Natural killer cell (primary cell): ENCODE measurements around the gene KLHL20. TPM values are rescaled to one million over a fixed set of nuclear protein-coding genes. Genes with fewer than 3 reads are reported as not detected.
"Not testable (repeated sequence)": the region's sequence is repeated elsewhere in the genome, so short reads cannot be mapped to it uniquely, and the experiment has no call there.

ENCODE experiments used
- ATAC-seq, 3 donors: fragments of 150-1000 bp in 2 of 3; fragments of 200-7000 bp in 1 of 3; cut with Tn5 transposase; 1 replicate in 1 of 3; 2 replicates in 2 of 3; pipeline ENCODE4 v1.10.0; 2021; ENCODE audit warnings: mild to moderate bottlenecking in 2 of 3, moderate library complexity in 2 of 3
- DNase-seq, 2 donors: peaks; one replicate each; pipeline versions ENCODE4 v3.0.0 to v3.0.0-alpha.2; 2013 to 2021; ENCODE audit warnings: mixed read lengths in 1 of 2
- H3K27ac ChIP-seq: one replicate; pipeline ENCODE4 v1.5.1; 2013; ENCODE audit warnings: mild to moderate bottlenecking, low read length
- H3K27me3 ChIP-seq: one replicate; pipeline ENCODE4 v1.6.1; 2013; ENCODE audit warnings: low read length; ENCODE audit not compliant: control insufficient read depth, insufficient read depth
- H3K36me3 ChIP-seq: one replicate; pipeline ENCODE4 v1.6.1; 2013; ENCODE audit warnings: low read length; ENCODE audit not compliant: control insufficient read depth, insufficient read depth
- H3K4me1 ChIP-seq: one replicate; pipeline ENCODE4 v1.6.1; 2013; ENCODE audit warnings: low read length; ENCODE audit not compliant: control insufficient read depth, insufficient read depth
- H3K4me3 ChIP-seq: one replicate; pipeline ENCODE4 v1.5.1; 2013; ENCODE audit warnings: low read length
- H3K9me3 ChIP-seq: one replicate; pipeline ENCODE4 v1.6.1; 2013; ENCODE audit warnings: low read length; ENCODE audit not compliant: control insufficient read depth, insufficient read depth
- H3K27ac Mint-ChIP-seq, 2 donors: one replicate each; pipeline ENCODE4 v1.8.0; 2022; ENCODE audit warnings: mild to moderate bottlenecking in 2 of 2, mixed read lengths in 2 of 2, moderate library complexity in 1 of 2
- H3K27me3 Mint-ChIP-seq, 2 donors: one replicate each; pipeline ENCODE4 v1.8.0; 2022; ENCODE audit warnings: low read depth in 2 of 2, mixed read lengths in 2 of 2
- H3K36me3 Mint-ChIP-seq: one replicate; pipeline ENCODE4 v1.8.0; 2022; ENCODE audit warnings: mixed read lengths
- H3K4me1 Mint-ChIP-seq, 2 donors: one replicate each; pipeline ENCODE4 v1.8.0; 2022; ENCODE audit warnings: mixed read lengths in 2 of 2
- H3K4me3 Mint-ChIP-seq: one replicate; pipeline ENCODE4 v1.8.0; 2022; ENCODE audit warnings: mild to moderate bottlenecking, moderate library complexity, mixed read lengths
- H3K9me3 Mint-ChIP-seq, 2 donors: one replicate each; pipeline ENCODE4 v1.8.0; 2022; ENCODE audit warnings: mixed read lengths in 2 of 2
- WGBS: methylation state at CpG from one replicate; pipeline ENCODE4 v1.1.7; 2013; ENCODE audit warnings: missing lambda C conversion rate; ENCODE audit not compliant: insufficient coverage; 5-methylcytosine and 5-hydroxymethylcytosine counted together
- intact Hi-C: fragments of 100-400 bp; cut with micrococcal nuclease; formaldehyde crosslinking; loops from one replicate; pipeline ENCODE4 v1.14.2; 2022
- total RNA-seq, 4 donors: library from RNA; stranded (reverse); fragments of 120-200 nt in 1 of 4; gene quantifications; one replicate each; pipeline versions ENCODE4 v1.2.3 to v1.2.4, GENCODE V29; 2013 to 2022
- TF ChIP-seq, protein P1 (sequence below): fragments of 200-600 bp; IDR thresholded peaks from one replicate; pipeline ENCODE4 v1.8.0; 2022; ENCODE audit warnings: antibody characterized with exemption

Gene KLHL20
- total RNA-seq, 3 donors from 2014 or later (not counting 1 experiment from before 2014, with no cell fraction given), result 31.4 to 34.5 (median 33.1) TPM

DNA sequence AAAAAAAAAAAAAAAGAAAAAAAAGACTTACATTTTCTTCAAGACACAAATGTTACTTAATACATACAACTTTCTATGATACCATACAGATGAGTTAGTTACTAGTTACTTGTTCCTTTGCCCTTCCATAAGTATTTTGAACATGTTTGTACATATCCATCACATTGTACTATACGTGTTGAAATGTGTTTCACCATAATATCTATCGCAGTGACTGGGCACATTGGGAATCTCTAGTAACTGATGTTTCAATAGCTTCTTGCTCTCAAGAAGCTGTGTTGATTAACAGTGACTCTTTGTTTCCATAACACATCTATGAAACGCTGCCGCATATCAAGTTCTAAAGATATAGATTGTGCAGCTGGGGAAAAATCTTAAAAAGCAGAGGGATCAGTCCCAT, 42.9 kb downstream of the KLHL20 start:
- Mint-ChIP-seq H3K4me1 (peaks cover 0 to 8% of the 10 kb centered on the region in 2 donors), H3K27me3 (no peaks in the 10 kb centered on the region)
- ATAC-seq, result no peak

DNA sequence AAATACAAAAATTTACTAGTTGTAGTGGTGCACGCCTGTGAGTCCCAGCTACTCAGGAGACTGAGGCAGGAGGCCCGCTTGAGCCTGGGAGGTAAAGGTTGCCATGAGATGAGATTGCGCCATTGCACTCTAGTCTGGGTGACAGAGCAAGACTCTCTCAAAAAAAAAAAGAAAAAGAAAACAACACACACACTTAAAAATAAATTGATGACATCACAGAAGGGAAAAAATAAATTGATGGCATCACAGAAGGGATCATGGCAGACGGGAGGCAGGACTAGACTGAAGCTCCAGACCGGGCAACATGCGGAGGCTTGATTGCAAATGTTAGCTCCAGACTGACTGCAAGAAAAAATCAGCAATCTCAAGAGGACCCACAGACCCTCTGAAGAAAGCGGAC, 43.3 kb downstream of the KLHL20 start:
- H3K36me3 Mint-ChIP-seq, result peaks cover 39% of the 10 kb centered on the region
- no peak for DNase-seq
- Histone ChIP-seq H3K4me3 (no peak overlapping the region), H3K36me3 (peaks cover 60% of the 10 kb centered on the region), H3K27ac (no peak overlapping the region), H3K4me1 (no peaks in the 10 kb centered on the region), H3K27me3 (no peaks in the 10 kb centered on the region), H3K9me3 (no peaks in the 10 kb centered on the region)
- H3K4me1 Mint-ChIP-seq, result peaks cover 0 to 8% of the 10 kb centered on the region in 2 donors
- intact Hi-C loops, result no loop called here
- H3K27me3 Mint-ChIP-seq, result no peaks in the 10 kb centered on the region
- TF ChIP-seq, protein P1, sequence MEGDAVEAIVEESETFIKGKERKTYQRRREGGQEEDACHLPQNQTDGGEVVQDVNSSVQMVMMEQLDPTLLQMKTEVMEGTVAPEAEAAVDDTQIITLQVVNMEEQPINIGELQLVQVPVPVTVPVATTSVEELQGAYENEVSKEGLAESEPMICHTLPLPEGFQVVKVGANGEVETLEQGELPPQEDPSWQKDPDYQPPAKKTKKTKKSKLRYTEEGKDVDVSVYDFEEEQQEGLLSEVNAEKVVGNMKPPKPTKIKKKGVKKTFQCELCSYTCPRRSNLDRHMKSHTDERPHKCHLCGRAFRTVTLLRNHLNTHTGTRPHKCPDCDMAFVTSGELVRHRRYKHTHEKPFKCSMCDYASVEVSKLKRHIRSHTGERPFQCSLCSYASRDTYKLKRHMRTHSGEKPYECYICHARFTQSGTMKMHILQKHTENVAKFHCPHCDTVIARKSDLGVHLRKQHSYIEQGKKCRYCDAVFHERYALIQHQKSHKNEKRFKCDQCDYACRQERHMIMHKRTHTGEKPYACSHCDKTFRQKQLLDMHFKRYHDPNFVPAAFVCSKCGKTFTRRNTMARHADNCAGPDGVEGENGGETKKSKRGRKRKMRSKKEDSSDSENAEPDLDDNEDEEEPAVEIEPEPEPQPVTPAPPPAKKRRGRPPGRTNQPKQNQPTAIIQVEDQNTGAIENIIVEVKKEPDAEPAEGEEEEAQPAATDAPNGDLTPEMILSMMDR, result no peak
- over 99% methylated on average over 6 of the region's 7 CpGs for WGBS
- H3K4me3 Mint-ChIP-seq, result no peak overlapping the region
- ATAC-seq, result no peak
- H3K27ac Mint-ChIP-seq, result no peak overlapping the region
- H3K9me3 Mint-ChIP-seq, result peaks cover 4 to 11% of the 10 kb centered on the region in 2 donors

More for the DNA sequence above, 42.9 kb downstream of the KLHL20 start:
- Histone ChIP-seq H3K9me3 (no peaks in the 10 kb centered on the region), H3K27me3 (no peaks in the 10 kb centered on the region), H3K4me3 (no peak overlapping the region), H3K4me1 (no peaks in the 10 kb centered on the region), H3K27ac (no peak overlapping the region), H3K36me3 (peaks cover 64% of the 10 kb centered on the region)
- intact Hi-C loops, result no loop called here
- WGBS, result 100% methylated on average over 4 of the region's 4 CpGs
- peaks cover 39% of the 10 kb centered on the region for H3K36me3 Mint-ChIP-seq
- H3K4me3 Mint-ChIP-seq, result no peak overlapping the region
- no peak for DNase-seq
- H3K27ac Mint-ChIP-seq, result no peak overlapping the region
- peaks cover 4 to 7% of the 10 kb centered on the region in 2 donors for H3K9me3 Mint-ChIP-seq
- TF ChIP-seq, protein P1, result no peak

DNA sequence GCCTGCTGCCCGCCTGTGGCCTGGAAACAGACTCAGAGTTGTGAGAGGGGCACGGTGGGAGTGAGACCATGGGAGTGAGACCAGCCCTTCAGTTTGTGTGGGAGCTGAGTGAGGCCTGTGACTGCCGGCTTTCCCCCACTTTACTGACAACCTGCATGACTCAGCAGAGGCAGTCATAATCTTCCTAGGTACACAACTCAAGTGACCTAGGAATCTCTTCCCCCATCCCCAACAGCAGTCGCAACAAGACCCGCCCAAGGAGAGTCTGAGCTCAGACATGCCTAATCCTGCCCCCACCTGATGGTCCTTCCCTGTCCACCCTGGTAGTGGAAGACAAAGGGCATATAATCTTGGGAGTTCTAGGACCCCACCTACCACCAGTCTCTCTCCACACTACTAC, 44.2 kb downstream of the KLHL20 start:
- no peaks in the 10 kb centered on the region for H3K27me3 Mint-ChIP-seq
- H3K36me3 ChIP-seq, result peaks cover 52% of the 10 kb centered on the region
- TF ChIP-seq, protein P1, result no peak

DNA sequence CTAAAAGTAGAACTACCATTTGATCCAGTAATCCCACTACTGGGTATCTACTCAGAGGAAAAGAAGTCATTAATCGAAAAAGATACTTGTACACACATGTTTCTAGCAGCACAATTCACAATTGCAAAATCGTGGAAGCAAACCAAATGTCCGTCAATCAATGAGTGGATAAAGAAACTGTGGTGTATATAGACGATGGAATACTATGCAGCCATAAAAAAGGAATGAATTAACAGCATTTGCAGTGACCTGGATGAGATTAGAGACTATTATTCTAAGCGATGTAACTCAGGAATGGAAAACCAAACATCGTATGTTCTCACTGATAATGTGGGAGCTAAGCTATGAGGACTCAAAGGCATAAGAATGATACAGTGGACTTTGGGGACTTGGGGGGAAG, 49.5 kb downstream of the KLHL20 start:
- H3K4me1 ChIP-seq, DNase-seq, H3K9me3 ChIP-seq, intact Hi-C loops, H3K4me3 Mint-ChIP-seq, ATAC-seq, H3K27me3 ChIP-seq, H3K27ac ChIP-seq, H3K4me1 Mint-ChIP-seq, H3K27me3 Mint-ChIP-seq, H3K27ac Mint-ChIP-seq, H3K4me3 ChIP-seq: not testable (repeated sequence)
- 99% methylated on average over 6 of the region's 6 CpGs for WGBS
- H3K36me3 ChIP-seq, result peaks cover 16% of the 10 kb centered on the region
- peaks cover 34% of the 10 kb centered on the region for H3K36me3 Mint-ChIP-seq
- peaks cover 4 to 15% of the 10 kb centered on the region in 2 donors for H3K9me3 Mint-ChIP-seq

More for the DNA sequence above, 44.2 kb downstream of the KLHL20 start:
- Histone ChIP-seq H3K9me3 (no peaks in the 10 kb centered on the region), H3K27ac (no peak overlapping the region), H3K4me1 (no peaks in the 10 kb centered on the region), H3K27me3 (no peaks in the 10 kb centered on the region), H3K4me3 (no peak overlapping the region)
- 100% methylated on average over 5 of the region's 5 CpGs for WGBS
- ATAC-seq, result no peak
- H3K9me3 Mint-ChIP-seq, result peaks cover 4 to 15% of the 10 kb centered on the region in 2 donors
- H3K27ac Mint-ChIP-seq, result no peak overlapping the region
- H3K4me3 Mint-ChIP-seq, result no peak overlapping the region
- no peak for DNase-seq
- peaks cover 0 to 8% of the 10 kb centered on the region in 2 donors for H3K4me1 Mint-ChIP-seq
- H3K36me3 Mint-ChIP-seq, result peaks cover 39% of the 10 kb centered on the region
- intact Hi-C loops, result no loop called here
